ENCODE data around the gene OLA1.

- TF ChIP-seq CTCF (IDR thresholded peaks at IDR 0.05; ENCODE audit: insufficient read depth, low read length, poor library complexity, severe bottlenecking) (no peak), EZH2phosphoT487 (conservative IDR thresholded peaks at IDR 0.05; ENCODE audit: low read length) (no peak)
Observed at GRCh38 chr2:174048243-174048642, 200.1 kb downstream of the OLA1 start.
